HepG2 (cell line): ENCODE results near the gene DPY19L1. TPM values are rescaled to one million over a fixed set of nuclear protein-coding genes. Genes with fewer than 3 reads are reported as not detected.

Experiments
- CAMTA2 ChIP-seq: sonication (generic); formaldehyde crosslinking; IDR thresholded peaks from 2 replicates; pipeline ENCODE4 v1.4.0; 2020; ENCODE audit warnings: mild to moderate bottlenecking, missing genetic modification reagents, borderline replicate concordance
- MED1 ChIP-seq: sonication (generic); formaldehyde crosslinking; IDR thresholded peaks from 2 replicates; pipeline ENCODE4 v1.4.0; 2020; ENCODE audit warnings: missing genetic modification reagents
- POLR2G ChIP-seq: fragments of 200-400 bp; formaldehyde crosslinking; IDR thresholded peaks from 2 replicates; pipeline ENCODE4 v1.6.1; 2018; ENCODE audit warnings: mild to moderate bottlenecking, low read depth, low read length, moderate library complexity
- THYN1 ChIP-seq: sonication (generic); formaldehyde crosslinking; IDR thresholded peaks from 2 replicates; pipeline ENCODE4 v1.8.1; 2023; ENCODE audit warnings: low read depth, mild to moderate bottlenecking, moderate library complexity, missing genetic modification reagents, borderline replicate concordance
- YEATS4 ChIP-seq: sonication (generic); formaldehyde crosslinking; IDR thresholded peaks from 2 replicates; pipeline ENCODE4 v1.4.0; 2020; ENCODE audit warnings: missing genetic modification reagents, borderline replicate concordance
- ZNF142 ChIP-seq: sonication (generic); formaldehyde crosslinking; IDR thresholded peaks from 2 replicates; pipeline ENCODE4 v1.4.0; 2020; ENCODE audit warnings: missing genetic modification reagents
- ZNF281 ChIP-seq: sonication (generic); formaldehyde crosslinking; IDR thresholded peaks from 2 replicates; pipeline ENCODE4 v1.4.0; 2020; ENCODE audit warnings: missing genetic modification reagents, borderline replicate concordance
- ZNF318 ChIP-seq: sonication (generic); formaldehyde crosslinking; IDR thresholded peaks from 2 replicates; pipeline ENCODE4 v1.4.0; 2020; ENCODE audit warnings: mild to moderate bottlenecking, missing genetic modification reagents
- ZNF34 ChIP-seq: sonication (generic); formaldehyde crosslinking; IDR thresholded peaks from 2 replicates; pipeline ENCODE4 v1.4.0; 2020; ENCODE audit warnings: mild to moderate bottlenecking, missing genetic modification reagents, borderline replicate concordance
- ZNF598 ChIP-seq: sonication (generic); formaldehyde crosslinking; IDR thresholded peaks from 2 replicates; pipeline ENCODE4 v1.5.1; 2020; ENCODE audit warnings: mild to moderate bottlenecking, missing genetic modification reagents, borderline replicate concordance
- polyA plus RNA-seq, 8 experiments: library from polyadenylated mRNA; depleted of rRNA in 3 of 8; stranded (reverse) in 7 of 8; unstranded in 1 of 8; fragments of >200 nt; fragmentation: Illumina TruSeq in 4 of 8; extraction: Trizol in 4 of 8; gene quantifications; 2 replicates each; pipeline versions ENCODE4 v1.2.1 to v1.2.3, GENCODE V29; 2011 to 2016; ENCODE audit warnings: low read depth in 4 of 8, missing spikeins in 1 of 8, mixed read lengths in 1 of 8; ENCODE audit not compliant: insufficient read depth in 1 of 8
- total RNA-seq, 5 experiments: library from RNA; depleted of rRNA; stranded (reverse); fragments of >200 nt; fragmentation: Illumina TruSeq; extraction: Trizol; gene quantifications; 2 replicates each; pipeline ENCODE4 v1.2.3, GENCODE V29; 2016; ENCODE audit warnings: low read depth in 1 of 5

The DPY19L1 gene
- total and polyA plus RNA-seq, 2 of the 13 experiments (the other 11 are each of a cell fraction or from before 2014, with no cell fraction given) = 18.9 to 32.6 TPM

GRCh38 chr7:35036361-35037171 is 719 bp downstream of the DPY19L1 start (continued):
- TF ChIP-seq ZNF281 (CRISPR knock-in tag) (no peak), ZNF142 (no peak), MED1 (CRISPR knock-in tag) (no peak), YEATS4 (CRISPR knock-in tag) (peak; percentile 40; the same call in 1 of the 2 replicates), CAMTA2 (CRISPR knock-in tag) (no peak), POLR2G (no peak; the same call in none of the 2 replicates), THYN1 (CRISPR knock-in tag) (no peak), ZNF318 (CRISPR knock-in tag) (no peak), ZNF598 (CRISPR knock-in tag) (0 out of 2 replicates have a peak, but pooled peaks have one; percentile 24), ZNF34 (CRISPR knock-in tag) (no peak)
